Testis (tissue), 5 donors: ENCODE data around the gene RNF113B. TPM values are rescaled to one million over a fixed set of nuclear protein-coding genes. Genes with fewer than 3 reads are reported as not detected.
A peak's percentile ranks its signal among the peaks of the same experiment; 100 is the strongest.

Experiments used
- DNase-seq: peaks from one replicate; pipeline ENCODE4 v3.0.0-alpha.2; 2019
- H3K27ac ChIP-seq, 2 donors: fragments of 200-600 bp; sonication (generic); one replicate each; pipeline ENCODE4 v1.5.1; 2019
- H3K27me3 ChIP-seq: fragments of 200-600 bp; sonication (generic); one replicate; pipeline ENCODE4 v1.5.1; 2019
- H3K36me3 ChIP-seq: fragments of 200-600 bp; sonication (generic); one replicate; pipeline ENCODE4 v1.5.1; 2017; ENCODE audit warnings: low read depth; ENCODE audit errors: missing control alignments
- H3K4me1 ChIP-seq: fragments of 200-600 bp; sonication (generic); one replicate; pipeline ENCODE4 v1.5.1; 2019
- H3K4me3 ChIP-seq, 2 donors: fragments of 200-600 bp; sonication (generic); one replicate each; pipeline ENCODE4 v1.5.1; 2017 to 2019
- H3K9me3 ChIP-seq: fragments of 200-600 bp; sonication (generic); one replicate; pipeline ENCODE4 v1.5.1; 2017
- POLR2A ChIP-seq: fragments of 450-650 bp; IDR thresholded peaks from one replicate; pipeline ENCODE4 v1.6.1; 2017; ENCODE audit warnings: antibody characterized with exemption, mild to moderate bottlenecking, moderate library complexity
- WGBS, 2 donors: methylation state at CpG; one replicate each; pipeline ENCODE4 v1.1.5; 2018; 5-methylcytosine and 5-hydroxymethylcytosine counted together
- intact Hi-C: fragments of 100-400 bp; cut with DNase I; formaldehyde crosslinking; loops from one replicate; pipeline ENCODE4 v1.15.1; 2023; ENCODE audit warnings: low total_unique reads
- long read RNA-seq, 2 donors: transcript quantifications; one replicate each; lab custom pipeline, GENCODE V29; 2026
- polyA plus RNA-seq: library from polyadenylated mRNA; stranded (reverse); fragments of 350-450 nt; fragmentation: Illumina TruSeq; extraction: RNeasy Lipid Tissue Mini Kit (QIAGEN cat#74804); gene quantifications from one replicate; pipeline ENCODE4 v1.2.3, GENCODE V29; 2014; ENCODE audit warnings: low read depth, low replicate concordance; ENCODE audit not compliant: insufficient read depth
- total RNA-seq, 2 donors: library from RNA; depleted of rRNA; stranded (reverse); fragments of >200 nt; gene quantifications; one replicate each; pipeline ENCODE4 v1.2.3, GENCODE V29; 2016
- TF ChIP-seq, protein P1 (sequence below), 3 experiments: fragments of 450-650 bp in 2 of 3; fragments of 200-600 bp in 1 of 3; sonication (generic) in 1 of 3; IDR thresholded peaks; one replicate each; pipeline ENCODE4 v1.5.1; 2016 to 2019; ENCODE audit warnings: antibody characterized with exemption in 3 of 3, mild to moderate bottlenecking in 2 of 3, moderate library complexity in 1 of 3

The RNF113B gene
- total RNA-seq (10 to 100 TPM; 33.6 to 41.5 TPM), polyA plus RNA-seq (117 TPM)
- long read RNA-seq, donor 1: 0 reads
- long read RNA-seq, donor 2: 0 reads

DNA sequence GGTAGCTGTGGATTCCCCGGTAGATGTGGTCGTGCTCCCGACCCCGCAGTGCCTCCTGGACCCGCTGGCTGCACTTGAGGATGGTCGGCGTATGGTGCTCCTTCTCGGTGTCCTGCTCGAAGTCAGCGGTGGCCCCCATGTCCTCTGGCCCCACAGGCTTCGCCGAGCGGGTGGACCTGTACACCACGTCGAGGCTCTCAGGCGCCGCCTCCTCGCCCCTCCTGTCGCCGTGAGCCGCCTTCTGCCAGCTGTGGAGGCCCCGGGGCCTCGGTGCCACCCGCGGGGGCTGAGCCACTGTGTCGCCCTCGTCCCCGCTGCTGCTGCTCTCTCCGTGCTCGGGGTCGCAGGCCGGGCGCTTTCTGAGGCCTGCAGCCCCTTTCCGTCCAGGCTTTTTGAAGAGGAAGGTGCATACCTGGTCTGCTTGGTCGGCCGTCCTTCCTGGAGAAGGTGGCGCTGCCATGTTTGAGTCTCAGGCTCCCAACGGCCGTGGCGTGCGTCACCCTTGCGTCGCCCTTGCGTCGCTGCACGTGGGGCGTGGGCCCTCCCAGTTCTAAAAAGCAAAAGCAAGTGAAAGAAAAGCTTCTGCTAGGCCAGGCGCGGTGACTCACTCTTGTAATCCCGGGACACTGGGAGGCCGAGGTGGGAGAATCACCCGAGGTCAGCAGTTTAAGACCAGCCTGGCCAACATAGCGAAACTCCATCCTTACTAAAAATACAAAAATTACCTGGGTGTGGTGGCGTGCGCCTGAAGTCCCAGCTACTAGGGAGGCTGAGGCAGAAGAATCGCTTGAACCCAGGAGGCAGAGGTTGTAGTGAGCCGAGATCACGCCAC, at the start of gene RNF113B:
RNF113B (minus strand) TSS at position 493 of the 832 bp plus-strand sequence; CDS start at position 460, 33 bp downstream.
- peak; percentile 57 for DNase-seq
- 72 to 84% methylated on average over 18 to 58 of the region's 58 CpGs for WGBS, 2 donors
- TF ChIP-seq, protein P1, sequence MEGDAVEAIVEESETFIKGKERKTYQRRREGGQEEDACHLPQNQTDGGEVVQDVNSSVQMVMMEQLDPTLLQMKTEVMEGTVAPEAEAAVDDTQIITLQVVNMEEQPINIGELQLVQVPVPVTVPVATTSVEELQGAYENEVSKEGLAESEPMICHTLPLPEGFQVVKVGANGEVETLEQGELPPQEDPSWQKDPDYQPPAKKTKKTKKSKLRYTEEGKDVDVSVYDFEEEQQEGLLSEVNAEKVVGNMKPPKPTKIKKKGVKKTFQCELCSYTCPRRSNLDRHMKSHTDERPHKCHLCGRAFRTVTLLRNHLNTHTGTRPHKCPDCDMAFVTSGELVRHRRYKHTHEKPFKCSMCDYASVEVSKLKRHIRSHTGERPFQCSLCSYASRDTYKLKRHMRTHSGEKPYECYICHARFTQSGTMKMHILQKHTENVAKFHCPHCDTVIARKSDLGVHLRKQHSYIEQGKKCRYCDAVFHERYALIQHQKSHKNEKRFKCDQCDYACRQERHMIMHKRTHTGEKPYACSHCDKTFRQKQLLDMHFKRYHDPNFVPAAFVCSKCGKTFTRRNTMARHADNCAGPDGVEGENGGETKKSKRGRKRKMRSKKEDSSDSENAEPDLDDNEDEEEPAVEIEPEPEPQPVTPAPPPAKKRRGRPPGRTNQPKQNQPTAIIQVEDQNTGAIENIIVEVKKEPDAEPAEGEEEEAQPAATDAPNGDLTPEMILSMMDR (IDR thresholded peaks at IDR 0.05): no peak
- no peak for TF ChIP-seq POLR2A
- Histone ChIP-seq H3K4me1 (peaks cover 26% of the 10 kb centered on the region), H3K27ac (peak within 1 kb of the TSS; percentile 6 to 31), H3K27me3 (no peaks in the 10 kb centered on the region), H3K36me3 (no peaks in the 10 kb centered on the region), H3K4me3 (peak within 1 kb of the TSS; percentile 49 to 54), H3K9me3 (no peaks in the 10 kb centered on the region)
- intact Hi-C loops: no loop called here

DNA sequence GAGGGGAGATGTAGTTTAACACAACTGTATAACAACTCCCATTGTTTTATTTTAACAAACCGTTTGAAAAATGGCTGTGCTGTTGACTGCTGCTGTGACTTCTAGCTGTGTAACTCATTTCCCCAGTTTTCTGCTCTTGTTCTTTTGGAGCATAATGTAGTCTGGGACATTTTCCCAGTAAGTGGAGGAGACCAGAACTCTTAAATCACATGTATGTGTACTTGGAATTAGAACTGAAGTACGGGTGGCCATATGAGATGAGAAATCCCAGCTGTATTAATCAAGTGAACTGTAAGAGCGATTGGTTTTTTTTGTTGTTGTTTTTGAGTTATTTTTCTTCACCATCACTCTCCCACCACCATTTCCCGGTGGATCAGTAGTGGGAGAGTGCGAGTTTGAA, 49.4 kb upstream of the RNF113B start:
- Histone ChIP-seq H3K27ac (no peak overlapping the region), H3K9me3 (no peaks in the 10 kb centered on the region), H3K4me3 (no peak overlapping the region), H3K36me3 (no peaks in the 10 kb centered on the region), H3K27me3 (no peaks in the 10 kb centered on the region), H3K4me1 (no peaks in the 10 kb centered on the region)
- no peak for DNase-seq
- WGBS, 2 donors: 59 to 68% methylated on average over 5 of the region's 5 CpGs
- intact Hi-C loops: no loop called here
- TF ChIP-seq, protein P1 (IDR thresholded peaks at IDR 0.05): no peak
- no peak for TF ChIP-seq POLR2A

DNA sequence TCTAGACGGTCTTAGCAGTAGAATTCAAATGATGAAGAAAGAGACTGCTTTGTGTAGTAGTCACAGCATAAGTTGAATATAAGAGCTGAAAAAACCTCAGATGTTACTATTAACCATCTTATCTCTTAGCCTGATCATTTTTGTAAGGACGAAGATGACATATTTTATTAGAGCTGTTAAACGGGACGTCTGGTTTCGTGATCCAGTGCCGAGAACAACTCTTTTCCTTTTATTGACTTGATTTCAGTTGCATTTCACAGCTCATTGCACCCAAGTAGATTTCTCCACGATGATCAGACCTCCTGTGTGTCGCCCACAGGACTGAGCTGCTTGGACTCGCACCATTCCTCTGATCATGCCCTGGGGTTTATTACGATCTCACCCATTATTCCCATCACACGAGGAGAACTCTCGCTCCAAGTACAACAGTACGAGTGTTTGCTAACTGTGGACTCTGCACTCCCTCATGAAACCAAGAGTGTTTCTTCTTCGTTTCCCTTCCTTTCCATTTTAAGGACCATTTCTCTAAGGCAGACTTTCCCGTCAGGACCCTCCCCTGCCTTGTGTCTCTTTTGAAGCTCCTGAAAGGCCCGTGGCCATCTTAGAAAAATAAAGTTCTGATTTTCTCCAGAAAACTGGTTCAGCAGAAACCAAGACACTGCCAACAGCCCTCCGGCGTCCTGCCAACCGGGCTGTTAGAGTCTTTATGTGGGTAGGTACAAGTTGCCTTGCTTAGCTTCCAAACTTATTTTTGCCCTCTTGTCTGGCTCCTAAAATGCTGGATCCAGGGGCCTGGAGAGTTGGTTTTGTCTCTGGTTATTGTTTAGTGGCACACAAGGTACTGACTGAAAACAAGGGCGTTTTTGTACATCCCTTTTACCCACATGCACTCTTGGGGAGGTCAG, 48.2 kb upstream of the RNF113B start:
- DNase-seq: no peak
- WGBS, 2 donors: 92 to 95% methylated on average over 20 of the region's 20 CpGs
- no peak overlapping the region for H3K4me3 ChIP-seq

DNA sequence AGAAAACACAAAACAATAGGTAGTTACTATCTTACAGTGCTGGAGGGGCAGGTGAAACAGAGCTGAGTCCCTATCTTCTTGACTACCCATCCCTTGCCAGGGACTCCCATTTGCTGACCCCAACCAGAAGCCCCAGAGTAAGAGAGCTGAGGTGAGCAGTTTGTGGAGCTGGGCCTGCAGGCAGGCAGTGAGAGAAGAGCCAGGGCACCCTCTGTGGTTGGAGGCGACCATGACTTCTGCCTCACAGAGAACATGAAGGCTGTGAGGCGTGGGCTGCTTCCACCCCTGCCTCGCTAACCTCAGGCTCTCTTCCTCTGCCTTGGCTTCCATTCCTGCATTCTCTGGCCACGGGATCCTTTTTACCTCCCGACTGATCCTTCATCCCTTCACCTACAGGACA, 47.5 kb upstream of the RNF113B start:
- 93 to 94% methylated on average over 5 of the region's 5 CpGs for WGBS, 2 donors
- Histone ChIP-seq H3K9me3 (no peaks in the 10 kb centered on the region), H3K4me3 (no peak overlapping the region), H3K4me1 (peaks cover 12% of the 10 kb centered on the region), H3K27me3 (no peaks in the 10 kb centered on the region), H3K36me3 (no peaks in the 10 kb centered on the region), H3K27ac (no peak overlapping the region)
- DNase-seq: no peak
- no peak for TF ChIP-seq POLR2A
- TF ChIP-seq, protein P1 (IDR thresholded peaks at IDR 0.05): no peak
- intact Hi-C loops: no loop called here

More for the DNA sequence above, 48.2 kb upstream of the RNF113B start:
- Histone ChIP-seq H3K9me3 (no peaks in the 10 kb centered on the region), H3K27ac (no peak overlapping the region), H3K4me1 (peaks cover 9% of the 10 kb centered on the region), H3K27me3 (no peaks in the 10 kb centered on the region), H3K36me3 (no peaks in the 10 kb centered on the region)
- intact Hi-C loops: no loop called here
- no peak for TF ChIP-seq POLR2A
- TF ChIP-seq, protein P1 (IDR thresholded peaks at IDR 0.05): no peak
